Activated T-helper 17 cell treated with anti-CD3 and anti-CD28 coated beads, Interleukin-2, amount 50 U/mL, for 72 hours (primary cell): ENCODE data around the gene SETSIP. TPM values are rescaled to one million over a fixed set of nuclear protein-coding genes. Genes with fewer than 3 reads are reported as not detected.
"Not testable (repeated sequence)": the region's sequence is repeated elsewhere in the genome, so short reads cannot be mapped to it uniquely, and the experiment has no call there.

ENCODE experiments used
- ATAC-seq: fragments of 150-1000 bp; cut with Tn5 transposase; replicated peaks from 2 replicates; pipeline ENCODE4 v1.10.0; 2021; ENCODE audit warnings: mild to moderate bottlenecking, moderate library complexity
- H3K27ac Mint-ChIP-seq: one replicate; pipeline ENCODE4 v1.8.0; 2022; ENCODE audit warnings: mixed read lengths
- H3K27me3 Mint-ChIP-seq: one replicate; pipeline ENCODE4 v1.8.0; 2022; ENCODE audit warnings: mixed read lengths
- H3K36me3 Mint-ChIP-seq: one replicate; pipeline ENCODE4 v1.8.0; 2022; ENCODE audit warnings: low read depth, mild to moderate bottlenecking, mixed read lengths
- H3K4me1 Mint-ChIP-seq: one replicate; pipeline ENCODE4 v1.8.0; 2022; ENCODE audit warnings: mixed read lengths
- H3K4me3 Mint-ChIP-seq: one replicate; pipeline ENCODE4 v1.8.0; 2022; ENCODE audit warnings: mild to moderate bottlenecking, mixed read lengths
- H3K9me3 Mint-ChIP-seq: one replicate; pipeline ENCODE4 v1.8.0; 2022; ENCODE audit warnings: mixed read lengths
- total RNA-seq, 2 donors: library from RNA; stranded (reverse); gene quantifications; one replicate each; pipeline ENCODE4 v1.2.3, GENCODE V29; 2022

Gene SETSIP
- total RNA-seq, 2 donors from 2014 or later: not detected

- ATAC-seq: no peak
Observed at GRCh38 chr1:92031281-92032110, 43.7 kb downstream of the SETSIP start.

GRCh38 chr1:92030656-92031107, 44.5 kb downstream of the SETSIP start:
- no peak overlapping the region for H3K27ac Mint-ChIP-seq
- H3K36me3 Mint-ChIP-seq: no peaks in the 10 kb centered on the region
- peaks cover 4% of the 10 kb centered on the region for H3K4me1 Mint-ChIP-seq
- peak overlapping the region; percentile 79 for H3K4me3 Mint-ChIP-seq
- no peak for ATAC-seq
- peaks cover 32% of the 10 kb centered on the region for H3K27me3 Mint-ChIP-seq
- no peaks in the 10 kb centered on the region for H3K9me3 Mint-ChIP-seq

More at GRCh38 chr1:92031281-92032110, 43.7 kb downstream of the SETSIP start:
- Mint-ChIP-seq H3K27me3 (peaks cover 38% of the 10 kb centered on the region), H3K9me3 (no peaks in the 10 kb centered on the region), H3K27ac (no peak overlapping the region), H3K36me3 (no peaks in the 10 kb centered on the region), H3K4me1 (peaks cover 4% of the 10 kb centered on the region), H3K4me3 (no peak overlapping the region)

DNA sequence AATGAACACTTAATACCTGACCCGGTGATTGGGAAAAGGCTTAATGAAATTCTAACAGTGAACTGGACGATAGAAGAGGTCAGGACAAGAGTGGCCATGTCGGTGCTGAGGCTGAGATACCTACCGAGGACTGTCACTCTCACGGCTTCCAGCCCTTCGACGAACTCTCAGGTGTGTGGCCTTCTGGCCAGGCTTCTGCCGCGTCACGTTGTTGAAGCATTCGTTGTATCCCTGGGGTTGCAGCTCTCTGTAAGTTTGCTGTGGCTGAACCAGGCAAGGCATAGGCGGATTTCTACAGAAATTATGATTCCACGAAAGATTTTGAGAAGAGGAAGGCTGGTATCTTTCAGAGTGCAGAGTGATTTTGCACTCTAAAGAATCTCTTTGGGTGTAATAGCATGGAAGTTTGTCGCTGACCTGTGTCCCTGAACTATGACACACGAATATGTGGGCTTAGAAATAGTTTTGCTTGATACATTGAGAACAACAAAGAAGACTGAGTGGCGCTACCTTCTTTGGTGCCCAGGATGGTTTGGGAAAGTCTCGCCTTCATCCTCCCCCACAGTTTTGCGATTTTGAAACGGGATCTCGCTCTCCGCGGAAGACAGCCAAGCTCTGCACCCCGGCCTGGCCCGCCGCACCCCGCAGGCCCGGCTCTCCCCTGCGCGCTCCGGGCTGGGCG, 45.8 kb downstream of the SETSIP start:
- no peak for ATAC-seq
- no peak overlapping the region for H3K27ac Mint-ChIP-seq
- H3K36me3 Mint-ChIP-seq: no peaks in the 10 kb centered on the region

DNA sequence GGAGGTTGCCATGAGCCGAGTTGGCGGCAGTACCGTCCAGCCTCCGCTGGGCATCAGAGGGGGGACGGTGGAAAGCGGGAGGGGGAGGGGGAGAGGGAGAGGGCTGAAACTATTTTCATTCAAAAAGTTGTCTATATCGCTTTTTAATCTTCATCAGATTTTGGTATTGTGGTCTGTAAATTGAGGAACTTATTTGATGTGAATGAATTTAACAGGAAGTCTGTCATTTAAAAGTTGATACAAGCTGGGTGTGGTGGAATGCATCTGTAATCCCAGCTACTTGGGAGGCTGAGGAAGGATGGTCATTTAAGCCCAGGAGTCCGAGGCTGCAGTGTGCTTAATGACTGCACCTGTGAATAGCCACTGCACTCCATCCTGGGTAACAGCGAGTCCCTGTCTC, 48.4 kb downstream of the SETSIP start:
- H3K36me3 Mint-ChIP-seq: no peaks in the 10 kb centered on the region
- no peak overlapping the region for H3K27ac Mint-ChIP-seq
- H3K27me3 Mint-ChIP-seq: peaks cover 23% of the 10 kb centered on the region
- H3K4me1 Mint-ChIP-seq: peaks cover 4% of the 10 kb centered on the region
- ATAC-seq: no peak
- H3K4me3 Mint-ChIP-seq: no peak overlapping the region
- no peaks in the 10 kb centered on the region for H3K9me3 Mint-ChIP-seq

More for the DNA sequence above, 45.8 kb downstream of the SETSIP start:
- H3K4me3 Mint-ChIP-seq: peak overlapping the region; percentile 79
- peaks cover 4% of the 10 kb centered on the region for H3K4me1 Mint-ChIP-seq
- H3K9me3 Mint-ChIP-seq: no peaks in the 10 kb centered on the region
- H3K27me3 Mint-ChIP-seq: peaks cover 27% of the 10 kb centered on the region

DNA sequence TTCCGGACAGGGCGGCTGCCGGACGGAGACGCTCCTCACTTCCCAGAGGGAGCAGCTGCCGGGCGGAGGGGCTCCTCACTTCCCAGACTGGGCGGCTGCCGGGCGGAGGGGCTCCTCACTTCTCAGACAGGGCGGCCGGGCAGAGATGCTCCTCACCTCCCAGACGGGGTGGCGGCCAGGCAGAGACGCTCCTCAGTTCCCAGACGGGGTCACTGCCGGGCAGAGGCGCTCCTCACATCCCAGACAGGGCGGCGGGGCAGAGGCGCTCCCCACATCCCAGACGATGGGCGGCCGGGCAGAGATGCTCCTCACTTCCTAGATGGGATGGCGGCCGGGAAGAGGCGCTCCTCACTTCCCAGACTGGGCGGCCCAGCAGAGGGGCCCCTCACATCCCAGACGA, 49.2 kb downstream of the SETSIP start:
- ATAC-seq, H3K9me3 Mint-ChIP-seq, H3K27ac Mint-ChIP-seq, H3K4me3 Mint-ChIP-seq, H3K36me3 Mint-ChIP-seq, H3K4me1 Mint-ChIP-seq: not testable (repeated sequence)
- H3K27me3 Mint-ChIP-seq: peaks cover 23% of the 10 kb centered on the region

Other genes starting within 250 kb of the SETSIP start
- 1 to 10 TPM; 2.5 to 4.3 TPM for gene TGFBR3, start 189.3 kb downstream of the SETSIP start, total RNA-seq
- not detected for gene BRDT, start 126.0 kb downstream of the SETSIP start, total RNA-seq
- not detected for gene EPHX4, start 45.4 kb downstream of the SETSIP start, total RNA-seq
- 1 to 10 TPM; 1.4 to 2.6 TPM for gene BTBD8, start 4.9 kb upstream of the SETSIP start, total RNA-seq
- not detected for gene C1orf146, start 142.5 kb upstream of the SETSIP start, total RNA-seq
- gene GLMN, start 223.6 kb upstream of the SETSIP start, total RNA-seq: 10 to 100 TPM; 19.7 to 25.8 TPM
- gene RPAP2, start 223.6 kb upstream of the SETSIP start, total RNA-seq: 10 to 100 TPM; 25.6 to 29.0 TPM